IgD-negative memory B cell (primary cell): ENCODE data around the gene LDLRAD4. TPM values are rescaled to one million over a fixed set of nuclear protein-coding genes. Genes with fewer than 3 reads are reported as not detected.
"Not testable (repeated sequence)": the region's sequence is repeated elsewhere in the genome, so short reads cannot be mapped to it uniquely, and the experiment has no call there.

Experiments
- H3K27ac Mint-ChIP-seq, 3 donors: one replicate each; pipeline ENCODE4 v1.8.0; 2020 to 2022; ENCODE audit warnings: mild to moderate bottlenecking in 3 of 3, mixed read lengths in 3 of 3, moderate library complexity in 1 of 3
- H3K27me3 Mint-ChIP-seq: one replicate; pipeline ENCODE4 v1.8.0; 2021; ENCODE audit warnings: mixed read lengths
- H3K36me3 Mint-ChIP-seq: one replicate; pipeline ENCODE4 v1.8.0; 2020; ENCODE audit warnings: mild to moderate bottlenecking, mixed read lengths
- H3K4me1 Mint-ChIP-seq, 3 donors: one replicate each; pipeline ENCODE4 v1.8.0; 2020 to 2022; ENCODE audit warnings: mixed read lengths in 3 of 3, mild to moderate bottlenecking in 1 of 3
- H3K4me3 Mint-ChIP-seq, 4 donors: one replicate each; pipeline ENCODE4 v1.8.0; 2020 to 2022; ENCODE audit warnings: mild to moderate bottlenecking in 4 of 4, mixed read lengths in 4 of 4, moderate library complexity in 3 of 4
- H3K9me3 Mint-ChIP-seq, 3 donors: one replicate each; pipeline ENCODE4 v1.8.0; 2020 to 2021; ENCODE audit warnings: mixed read lengths in 3 of 3, mild to moderate bottlenecking in 1 of 3
- polyA plus RNA-seq: library from polyadenylated mRNA; unstranded; fragments of 300-500 nt; fragmentation: Illumina TruSeq; gene quantifications from one replicate; pipeline ENCODE4 v1.2.3, GENCODE V29; 2021

Gene LDLRAD4
- polyA plus RNA-seq, 1 donor from 2014 or later = 5.1 TPM

- peaks cover 0 to 3% (median 0%) of the 10 kb centered on the region in 3 donors for H3K4me1 Mint-ChIP-seq
- H3K36me3 Mint-ChIP-seq = peaks cover 2% of the 10 kb centered on the region
- no peak overlapping the region for H3K4me3 Mint-ChIP-seq
- no peak overlapping the region for H3K27ac Mint-ChIP-seq
- H3K9me3 Mint-ChIP-seq = peaks cover 0 to 5% (median 3%) of the 10 kb centered on the region in 3 donors
- H3K27me3 Mint-ChIP-seq = peaks cover 6% of the 10 kb centered on the region
Measured at GRCh38 chr18:13328213-13328612, 109.7 kb downstream of the LDLRAD4 start.

- H3K36me3 Mint-ChIP-seq = peaks cover 2% of the 10 kb centered on the region
- H3K4me1 Mint-ChIP-seq = peaks cover 0 to 3% (median 0%) of the 10 kb centered on the region in 3 donors
- H3K9me3 Mint-ChIP-seq = peaks cover 5 to 11% (median 6%) of the 10 kb centered on the region in 3 donors
- peaks cover 9% of the 10 kb centered on the region for H3K27me3 Mint-ChIP-seq
- no peak overlapping the region for H3K27ac Mint-ChIP-seq
- H3K4me3 Mint-ChIP-seq = no peak overlapping the region
Measured at GRCh38 chr18:13330996-13331395, 112.4 kb downstream of the LDLRAD4 start.

- no peak overlapping the region for H3K27ac Mint-ChIP-seq
Measured at GRCh38 chr18:13331846-13332245, 113.3 kb downstream of the LDLRAD4 start.

GRCh38 chr18:13332874-13333273 lies 114.3 kb downstream of the LDLRAD4 start:
- Mint-ChIP-seq H3K27ac (no peak overlapping the region), H3K9me3 (peaks cover 5 to 11% (median 10%) of the 10 kb centered on the region in 3 donors), H3K4me3 (no peak overlapping the region), H3K4me1 (no peaks in the 10 kb centered on the region), H3K27me3 (peaks cover 8% of the 10 kb centered on the region), H3K36me3 (peaks cover 2% of the 10 kb centered on the region)

More at GRCh38 chr18:13331846-13332245, 113.3 kb downstream of the LDLRAD4 start:
- no peak overlapping the region for H3K4me3 Mint-ChIP-seq
- peaks cover 5 to 11% (median 10%) of the 10 kb centered on the region in 3 donors for H3K9me3 Mint-ChIP-seq
- H3K4me1 Mint-ChIP-seq = peaks cover 0 to 3% (median 0%) of the 10 kb centered on the region in 3 donors
- H3K36me3 Mint-ChIP-seq = peaks cover 2% of the 10 kb centered on the region
- H3K27me3 Mint-ChIP-seq = peaks cover 11% of the 10 kb centered on the region

- H3K9me3 Mint-ChIP-seq = peaks cover 5 to 9% (median 7%) of the 10 kb centered on the region in 3 donors
- no peaks in the 10 kb centered on the region for H3K4me1 Mint-ChIP-seq
- peaks cover 8% of the 10 kb centered on the region for H3K27me3 Mint-ChIP-seq
- no peak overlapping the region for H3K4me3 Mint-ChIP-seq
- no peak overlapping the region for H3K27ac Mint-ChIP-seq
- H3K36me3 Mint-ChIP-seq = no peaks in the 10 kb centered on the region
Measured at GRCh38 chr18:13335903-13336302, 117.3 kb downstream of the LDLRAD4 start.

DNA sequence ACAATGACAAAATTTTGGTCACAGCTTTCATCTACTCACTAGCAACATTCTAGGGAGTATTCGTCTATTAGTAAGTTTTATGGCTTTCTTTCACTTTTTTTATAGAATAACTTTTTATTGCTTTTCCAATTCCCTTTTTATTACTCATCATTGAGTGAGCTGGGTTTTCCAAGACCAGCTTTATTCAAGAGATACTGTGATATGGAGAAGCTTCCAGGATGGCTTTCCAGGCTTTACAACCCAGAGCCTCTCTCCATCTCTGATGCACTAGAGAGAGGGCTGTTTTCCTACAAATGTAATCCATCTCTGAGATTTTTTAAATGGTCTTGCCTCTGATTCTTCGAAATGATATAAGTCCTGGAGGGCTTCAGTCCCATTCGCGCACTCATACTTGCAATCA lies 118.3 kb downstream of the LDLRAD4 start:
- H3K27me3 Mint-ChIP-seq = peaks cover 8% of the 10 kb centered on the region
- H3K27ac Mint-ChIP-seq = no peak overlapping the region
- H3K4me1 Mint-ChIP-seq = no peaks in the 10 kb centered on the region
- H3K36me3 Mint-ChIP-seq = peaks cover 2% of the 10 kb centered on the region
- no peak overlapping the region for H3K4me3 Mint-ChIP-seq
- peaks cover 5 to 14% (median 8%) of the 10 kb centered on the region in 3 donors for H3K9me3 Mint-ChIP-seq

DNA sequence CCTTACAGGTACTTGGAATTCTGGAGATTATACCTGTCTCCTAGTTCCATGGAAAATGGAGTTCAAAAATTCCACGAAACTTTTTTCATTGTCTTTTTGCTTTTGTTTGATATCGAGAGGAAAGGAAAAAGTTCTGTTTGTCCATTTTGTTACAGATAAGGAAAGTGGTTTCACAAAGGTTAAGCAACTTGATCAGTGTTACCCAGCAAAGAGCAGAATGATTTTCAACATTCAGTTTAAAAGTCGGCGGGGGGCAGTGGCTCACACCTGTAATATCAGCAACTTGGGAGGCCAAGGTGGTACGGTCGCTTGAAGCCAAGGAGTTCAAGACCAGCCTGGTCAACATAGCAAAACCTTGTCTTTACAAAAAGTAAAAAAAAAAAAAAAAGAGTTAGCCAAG lies 118.8 kb downstream of the LDLRAD4 start:
- Mint-ChIP-seq H3K4me3 (no peak overlapping the region), H3K9me3 (peaks cover 5 to 15% (median 10%) of the 10 kb centered on the region in 3 donors), H3K27ac (no peak overlapping the region), H3K4me1 (no peaks in the 10 kb centered on the region), H3K36me3 (peaks cover 2% of the 10 kb centered on the region), H3K27me3 (peaks cover 8% of the 10 kb centered on the region)

DNA sequence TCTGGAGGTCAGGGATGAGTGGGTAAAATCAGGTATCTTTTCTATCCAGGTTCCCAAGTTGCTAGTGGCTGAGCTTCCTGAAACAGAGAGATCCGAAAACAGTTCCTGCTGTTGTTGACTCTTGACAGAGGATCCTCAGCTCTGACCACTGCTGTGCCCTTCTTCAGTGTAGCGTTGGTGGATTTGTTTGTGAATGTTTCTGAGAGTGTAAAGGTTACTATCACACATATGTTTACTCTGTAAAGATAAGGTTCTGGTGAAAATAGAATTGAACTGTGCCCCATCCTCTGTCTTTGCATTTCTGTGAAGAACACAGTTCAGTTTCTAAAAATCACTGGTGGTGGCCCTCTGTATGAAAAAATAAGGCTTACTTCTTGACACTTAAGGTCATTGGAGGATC lies 119.8 kb downstream of the LDLRAD4 start:
- H3K36me3 Mint-ChIP-seq = peaks cover 2% of the 10 kb centered on the region
- peaks cover 8% of the 10 kb centered on the region for H3K27me3 Mint-ChIP-seq

GRCh38 chr18:13339653-13340052 lies 121.1 kb downstream of the LDLRAD4 start:
- Mint-ChIP-seq H3K4me3 (no peak overlapping the region), H3K27me3 (peaks cover 12% of the 10 kb centered on the region), H3K9me3 (peaks cover 2 to 11% (median 8%) of the 10 kb centered on the region in 3 donors), H3K27ac (no peak overlapping the region), H3K36me3 (peaks cover 2% of the 10 kb centered on the region), H3K4me1 (no peaks in the 10 kb centered on the region)

More for the DNA sequence above, 119.8 kb downstream of the LDLRAD4 start:
- Mint-ChIP-seq H3K9me3 (peaks cover 5 to 14% (median 10%) of the 10 kb centered on the region in 3 donors), H3K27ac (no peak overlapping the region), H3K4me3 (no peak overlapping the region), H3K4me1 (no peaks in the 10 kb centered on the region)

DNA sequence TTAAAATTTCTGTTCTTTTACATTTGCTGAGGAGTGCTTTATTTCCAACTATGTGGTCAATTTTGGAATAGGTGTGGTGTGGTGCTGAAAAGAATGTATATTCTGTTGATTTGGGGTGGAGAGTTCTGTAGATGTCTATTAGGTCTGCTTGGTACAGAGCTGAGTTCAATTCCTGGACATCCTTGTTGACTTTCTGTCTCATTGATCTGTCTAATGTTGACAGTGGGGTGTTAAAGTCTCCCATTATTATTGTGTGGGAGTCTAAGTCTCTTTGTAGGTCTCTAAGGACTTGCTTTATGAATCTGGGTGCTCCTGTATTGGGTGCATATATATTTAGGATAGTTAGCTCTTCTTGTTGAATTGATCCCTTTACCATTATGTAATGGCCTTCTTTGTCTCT lies 127.9 kb downstream of the LDLRAD4 start:
- H3K9me3 Mint-ChIP-seq = peaks cover 12 to 22% (median 17%) of the 10 kb centered on the region in 3 donors
- not testable (repeated sequence) for H3K4me1 Mint-ChIP-seq, H3K4me3 Mint-ChIP-seq, H3K27ac Mint-ChIP-seq, H3K36me3 Mint-ChIP-seq
- peaks cover 15% of the 10 kb centered on the region for H3K27me3 Mint-ChIP-seq

DNA sequence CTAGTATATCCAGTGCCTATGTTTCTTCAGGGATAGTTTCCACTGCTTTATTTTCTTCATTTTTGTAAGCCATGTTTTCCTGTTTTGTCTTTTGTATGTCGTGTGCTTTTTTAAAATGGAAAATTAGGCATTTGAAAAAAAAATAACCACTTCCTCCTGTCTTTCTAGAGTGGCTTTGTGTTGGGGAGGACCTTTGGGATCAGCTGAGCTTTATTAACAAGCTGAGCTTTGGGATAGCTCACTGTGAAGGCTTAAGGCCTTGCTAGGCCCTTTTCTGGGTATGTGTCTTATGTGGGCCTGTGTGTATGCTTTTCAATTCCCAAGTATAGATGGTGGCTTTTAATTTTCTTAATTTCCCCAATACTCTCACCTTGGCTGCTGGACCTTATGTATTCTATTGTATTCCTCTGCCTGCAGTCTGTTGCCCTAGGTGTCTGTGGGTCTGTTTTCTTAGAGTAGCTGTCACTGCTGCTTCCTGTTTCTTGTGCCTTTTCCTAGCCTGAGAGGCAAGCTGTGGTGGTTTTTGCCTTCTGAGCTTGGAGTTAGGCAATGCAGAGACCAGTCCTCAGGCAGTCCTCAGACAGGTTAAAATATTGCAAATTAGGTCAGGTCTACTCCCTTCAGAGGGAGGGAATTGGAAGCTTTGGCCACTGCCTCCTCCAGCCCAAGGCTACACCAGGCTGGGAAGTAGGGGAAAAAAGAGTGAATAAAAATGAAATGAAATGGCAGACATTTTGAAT lies 134.7 kb downstream of the LDLRAD4 start:
- H3K4me3 Mint-ChIP-seq = no peak overlapping the region

GRCh38 chr18:13354402-13354801 lies 135.8 kb downstream of the LDLRAD4 start:
- Mint-ChIP-seq H3K27me3 (peaks cover 21% of the 10 kb centered on the region), H3K4me1 (peaks cover 6 to 9% (median 6%) of the 10 kb centered on the region in 3 donors), H3K27ac (no peak overlapping the region), H3K36me3 (peaks cover 8% of the 10 kb centered on the region), H3K9me3 (peaks cover 11 to 20% (median 16%) of the 10 kb centered on the region in 3 donors), H3K4me3 (no peak overlapping the region)

More for the DNA sequence above, 134.7 kb downstream of the LDLRAD4 start:
- peaks cover 8% of the 10 kb centered on the region for H3K36me3 Mint-ChIP-seq
- H3K9me3 Mint-ChIP-seq = peaks cover 14 to 21% (median 16%) of the 10 kb centered on the region in 3 donors
- H3K27me3 Mint-ChIP-seq = peaks cover 21% of the 10 kb centered on the region
- H3K27ac Mint-ChIP-seq = peak overlapping the region in 1 of 3 donors; percentile 36
- peaks cover 0 to 2% (median 1%) of the 10 kb centered on the region in 3 donors for H3K4me1 Mint-ChIP-seq

DNA sequence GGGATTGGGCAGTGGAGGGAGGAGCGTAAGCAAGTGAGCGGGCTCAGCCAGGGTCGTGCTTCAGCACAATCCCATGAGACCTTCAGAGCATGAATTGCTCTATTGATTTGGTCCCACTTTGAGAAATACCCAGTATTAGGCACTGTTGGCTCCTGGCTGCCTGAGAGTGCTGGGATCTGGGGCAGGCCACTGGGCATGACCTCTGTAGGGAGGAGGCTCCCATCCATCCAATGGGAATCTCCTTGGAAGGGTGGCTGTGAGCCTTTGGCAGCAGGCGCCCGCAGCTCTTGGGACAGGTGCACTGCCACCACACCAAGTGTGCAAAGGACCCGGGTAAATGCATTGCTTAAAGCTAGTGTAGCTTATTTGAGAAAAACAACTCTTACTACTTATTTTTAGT lies 137.5 kb downstream of the LDLRAD4 start:
- Mint-ChIP-seq H3K4me1 (peaks cover 7 to 12% (median 9%) of the 10 kb centered on the region in 3 donors), H3K9me3 (peaks cover 3 to 12% (median 6%) of the 10 kb centered on the region in 3 donors), H3K27me3 (peaks cover 13% of the 10 kb centered on the region), H3K27ac (no peak overlapping the region), H3K4me3 (no peak overlapping the region), H3K36me3 (peaks cover 8% of the 10 kb centered on the region)

DNA sequence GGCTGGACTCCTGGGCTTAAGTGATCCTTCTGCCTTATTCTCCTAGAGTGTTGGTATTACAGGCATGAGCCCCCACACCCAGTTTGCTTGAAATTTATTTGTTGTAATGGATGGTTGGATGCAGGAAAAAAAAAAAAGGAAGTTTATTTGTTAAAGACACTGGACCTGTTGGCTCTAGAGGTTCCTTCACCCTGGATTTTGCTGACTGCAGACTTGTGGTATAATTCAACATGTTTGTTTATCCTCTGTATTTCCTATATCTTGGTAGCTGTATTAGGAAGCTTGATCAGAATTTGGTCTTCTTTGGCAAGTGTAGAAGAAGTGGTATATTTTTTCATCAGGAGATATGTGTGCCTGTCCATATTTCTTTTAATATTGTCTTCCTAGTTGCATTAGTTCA lies 138.7 kb downstream of the LDLRAD4 start:
- peaks cover 6% of the 10 kb centered on the region for H3K27me3 Mint-ChIP-seq
- H3K36me3 Mint-ChIP-seq = peaks cover 8% of the 10 kb centered on the region
- peaks cover 7 to 12% (median 9%) of the 10 kb centered on the region in 3 donors for H3K4me1 Mint-ChIP-seq
- peaks cover 2 to 7% (median 3%) of the 10 kb centered on the region in 3 donors for H3K9me3 Mint-ChIP-seq
- H3K4me3 Mint-ChIP-seq = peak overlapping the region in 1 of 4 donors; percentile 7
- peak overlapping the region in 1 of 3 donors; percentile 36 for H3K27ac Mint-ChIP-seq

DNA sequence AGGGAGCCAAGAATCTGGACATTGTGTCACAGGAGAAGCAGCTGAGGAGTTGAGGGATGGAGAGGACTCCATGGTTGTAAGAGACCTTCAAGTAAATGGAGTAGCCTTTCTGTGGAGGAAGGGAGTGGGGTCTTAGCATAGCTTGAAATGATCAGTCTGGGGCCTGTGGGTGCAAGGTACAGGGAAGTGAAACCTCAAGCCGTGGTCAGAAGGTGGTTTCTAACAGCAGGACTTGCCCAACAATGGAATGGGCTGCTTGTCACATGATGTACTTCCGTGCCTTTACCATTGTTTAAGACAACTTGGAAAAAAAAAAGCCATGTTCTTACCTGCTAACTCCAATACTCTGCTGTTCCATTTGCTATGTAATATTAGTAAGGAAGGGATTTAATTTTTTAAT lies 140.7 kb downstream of the LDLRAD4 start:
- Mint-ChIP-seq H3K9me3 (no peaks in the 10 kb centered on the region), H3K27ac (no peak overlapping the region), H3K4me3 (peak overlapping the region in 1 of 4 donors; percentile 15), H3K36me3 (no peaks in the 10 kb centered on the region), H3K27me3 (peaks cover 3% of the 10 kb centered on the region), H3K4me1 (peaks cover 7 to 11% (median 9%) of the 10 kb centered on the region in 3 donors)
